AG08395 (cell line): ENCODE results near the gene TRIM7.
A peak's percentile ranks its signal among the peaks of the same experiment; 100 is the strongest.
"Not testable (repeated sequence)": the region's sequence is repeated elsewhere in the genome, so short reads cannot be mapped to it uniquely, and the experiment has no call there.

ENCODE experiments used
- DNase-seq: peaks from one replicate; pipeline ENCODE4 v3.0.0; 2012; ENCODE audit warnings: mixed read lengths, low spot score

Gene TRIM7

GRCh38 chr5:181212934-181213333 lies 7.9 kb upstream of the TRIM7 start:
- no peak for DNase-seq

GRCh38 chr5:181212080-181212479 lies 7.1 kb upstream of the TRIM7 start:
- DNase-seq = no peak

GRCh38 chr5:181211208-181211607 lies 6.2 kb upstream of the TRIM7 start:
- DNase-seq = no peak

- not testable (repeated sequence) for DNase-seq
Observed at GRCh38 chr5:181210698-181211097, 5.7 kb upstream of the TRIM7 start.

GRCh38 chr5:181210148-181210547 lies 5.2 kb upstream of the TRIM7 start:
- DNase-seq = not testable (repeated sequence)

GRCh38 chr5:181209006-181209405 lies 4.0 kb upstream of the TRIM7 start:
- DNase-seq = not testable (repeated sequence)

GRCh38 chr5:181207960-181208253 lies 2.9 kb upstream of the TRIM7 start:
- DNase-seq = no peak

GRCh38 chr5:181207214-181207959 lies 2.4 kb upstream of the TRIM7 start:
- DNase-seq = peak; percentile 72

- DNase-seq = no peak
Observed at GRCh38 chr5:181205761-181206649, 1.0 kb upstream of the TRIM7 start.

GRCh38 chr5:181204113-181204825 lies 727 bp downstream of the TRIM7 start:
- peak; percentile 33 for DNase-seq

- DNase-seq = no peak
Observed at GRCh38 chr5:181203777-181204112, 1.3 kb downstream of the TRIM7 start.

GRCh38 chr5:181203093-181203711 lies 1.8 kb downstream of the TRIM7 start:
- peak; percentile 66 for DNase-seq

- DNase-seq = no peak
Observed at GRCh38 chr5:181200816-181201215, 4.2 kb downstream of the TRIM7 start.

GRCh38 chr5:181199881-181200638 lies 4.9 kb downstream of the TRIM7 start:
- DNase-seq = no peak

GRCh38 chr5:181198905-181199519 lies 6.0 kb downstream of the TRIM7 start:
- DNase-seq = no peak

- no peak for DNase-seq
Observed at GRCh38 chr5:181198106-181198685, 6.8 kb downstream of the TRIM7 start.

GRCh38 chr5:181197326-181197951 lies 7.6 kb downstream of the TRIM7 start:
- no peak for DNase-seq

GRCh38 chr5:181195249-181195761 lies 9.7 kb downstream of the TRIM7 start:
- no peak for DNase-seq

- no peak for DNase-seq
Observed at GRCh38 chr5:181194489-181195248, 10.3 kb downstream of the TRIM7 start.
